ENCODE results near the gene HLA-DOA. TPM values are rescaled to one million over a fixed set of nuclear protein-coding genes. Genes with fewer than 3 reads are reported as not detected.

HLA-DOA gene
- total RNA-seq, 1 donor from 2014 or later: 2.0 TPM

- intact Hi-C loops (cut with micrococcal nuclease): loop anchor here (1.0 kb wide), 1 partner anchor 9 kb away; the partner anchor contains the start of gene HLA-DMA
These were observed 47.1 kb downstream of the HLA-DOA start for GRCh38 chr6:32962213-32962826.

GRCh38 chr6:32960563-32960962 is 48.8 kb downstream of the HLA-DOA start:
- Mint-ChIP-seq H3K4me3 (no peak overlapping the region), H3K9me3 (no peaks in the 10 kb centered on the region), H3K27me3 (ENCODE audit: insufficient read depth) (peaks cover 5% of the 10 kb centered on the region), H3K4me1 (ENCODE audit: low read depth) (peaks cover 23% of the 10 kb centered on the region), H3K27ac (no peak overlapping the region), H3K36me3 (ENCODE audit: low read depth) (peaks cover 2% of the 10 kb centered on the region)
- intact Hi-C loops (cut with micrococcal nuclease): no loop called here
- DNase-seq (ENCODE audit: low spot score): no peak

More at GRCh38 chr6:32962213-32962826, 47.1 kb downstream of the HLA-DOA start:
- Mint-ChIP-seq H3K4me1 (ENCODE audit: low read depth) (peaks cover 28% of the 10 kb centered on the region), H3K27ac (no peak overlapping the region), H3K27me3 (ENCODE audit: insufficient read depth) (peaks cover 5% of the 10 kb centered on the region), H3K4me3 (no peak overlapping the region), H3K9me3 (no peaks in the 10 kb centered on the region), H3K36me3 (ENCODE audit: low read depth) (peaks cover 2% of the 10 kb centered on the region)
- no peak for DNase-seq (ENCODE audit: low spot score)

GRCh38 chr6:32956176-32956575 is 53.2 kb downstream of the HLA-DOA start:
- Mint-ChIP-seq H3K4me3 (no peak overlapping the region), H3K9me3 (no peaks in the 10 kb centered on the region), H3K27me3 (ENCODE audit: insufficient read depth) (peaks cover 3% of the 10 kb centered on the region), H3K4me1 (ENCODE audit: low read depth) (peaks cover 36% of the 10 kb centered on the region), H3K36me3 (ENCODE audit: low read depth) (peaks cover 5% of the 10 kb centered on the region), H3K27ac (no peak overlapping the region)
- intact Hi-C loops (cut with micrococcal nuclease): no loop called here
- no peak for DNase-seq (ENCODE audit: low spot score)

GRCh38 chr6:32954986-32955802 is 54.2 kb downstream of the HLA-DOA start:
- Mint-ChIP-seq H3K9me3 (no peaks in the 10 kb centered on the region), H3K4me3 (no peak overlapping the region), H3K36me3 (ENCODE audit: low read depth) (peaks cover 5% of the 10 kb centered on the region), H3K27me3 (ENCODE audit: insufficient read depth) (peaks cover 3% of the 10 kb centered on the region), H3K27ac (no peak overlapping the region), H3K4me1 (ENCODE audit: low read depth) (peaks cover 39% of the 10 kb centered on the region)
- intact Hi-C loops (cut with micrococcal nuclease): no loop called here
- peak; percentile 26 for DNase-seq (ENCODE audit: low spot score)

- Mint-ChIP-seq H3K36me3 (ENCODE audit: low read depth) (peaks cover 3% of the 10 kb centered on the region), H3K4me3 (no peak overlapping the region), H3K4me1 (ENCODE audit: low read depth) (peaks cover 48% of the 10 kb centered on the region), H3K9me3 (no peaks in the 10 kb centered on the region), H3K27ac (no peak overlapping the region), H3K27me3 (ENCODE audit: insufficient read depth) (no peaks in the 10 kb centered on the region)
- intact Hi-C loops (cut with micrococcal nuclease): no loop called here
- DNase-seq (ENCODE audit: low spot score): no peak
These were observed 55.1 kb downstream of the HLA-DOA start for GRCh38 chr6:32954267-32954666.

Other genes with a start within 250 kb of the HLA-DOA start
- gene HLA-DQB2, start 246.1 kb downstream of the HLA-DOA start, total RNA-seq: 0.51 and 0.67 TPM in 2 replicates
- gene HLA-DOB, start 192.6 kb downstream of the HLA-DOA start, total RNA-seq: 4.2 and 4.3 TPM in 2 replicates
- gene TAP2, start 170.9 kb downstream of the HLA-DOA start, total RNA-seq: 160 and 167 TPM in 2 replicates
- gene PSMB8, start 165.5 kb downstream of the HLA-DOA start, total RNA-seq: 353 and 358 TPM in 2 replicates
- 284 and 290 TPM in 2 replicates for gene TAP1, start 155.9 kb downstream of the HLA-DOA start, total RNA-seq
- 249 and 253 TPM in 2 replicates for gene PSMB9, start 155.4 kb downstream of the HLA-DOA start, total RNA-seq
- 2.7 and 2.8 TPM in 2 replicates for gene HLA-DMB, start 68.6 kb downstream of the HLA-DOA start, total RNA-seq
- gene HLA-DMA, start 56.5 kb downstream of the HLA-DOA start, total RNA-seq: 14.1 and 14.2 TPM in 2 replicates
- gene BRD2, start 41.0 kb downstream of the HLA-DOA start, total RNA-seq: 316 and 330 TPM in 2 replicates
- gene HLA-DPA1, start 64.1 kb upstream of the HLA-DOA start, total RNA-seq: 61.0 and 66.7 TPM in 2 replicates
- 12.2 and 12.3 TPM in 2 replicates for gene HLA-DPB1, start 66.4 kb upstream of the HLA-DOA start, total RNA-seq
- 0.61 and 0.65 TPM in 2 replicates for gene COL11A2, start 182.9 kb upstream of the HLA-DOA start, total RNA-seq
- 46.6 and 47.4 TPM in 2 replicates for gene RXRB, start 191.1 kb upstream of the HLA-DOA start, total RNA-seq
- 67.1 and 68.8 TPM in 2 replicates for gene SLC39A7, start 191.3 kb upstream of the HLA-DOA start, total RNA-seq
- gene HSD17B8, start 195.1 kb upstream of the HLA-DOA start, total RNA-seq: 14.8 and 15.2 TPM in 2 replicates
- gene RING1, start 198.9 kb upstream of the HLA-DOA start, total RNA-seq: 50.7 and 53.4 TPM in 2 replicates